HFFc6 (cell line): ENCODE data around the gene VWA7. TPM values are rescaled to one million over a fixed set of nuclear protein-coding genes. Genes with fewer than 3 reads are reported as not detected.
A peak's percentile ranks its signal among the peaks of the same experiment; 100 is the strongest.

ENCODE experiments used
- DNase-seq: peaks from one replicate; pipeline ENCODE4 v3.0.0-alpha.2; 2018
- H3K27ac Mint-ChIP-seq: 2 replicates; pipeline ENCODE4 v1.8.0; 2020; ENCODE audit warnings: mild to moderate bottlenecking, mixed read lengths
- H3K27me3 Mint-ChIP-seq: 2 replicates; pipeline ENCODE4 v1.8.0; 2021; ENCODE audit warnings: mild to moderate bottlenecking, moderate library complexity, mixed read lengths; ENCODE audit not compliant: insufficient read depth
- H3K36me3 Mint-ChIP-seq: 2 replicates; pipeline ENCODE4 v1.8.0; 2021; ENCODE audit warnings: low read depth, mixed read lengths
- H3K4me1 Mint-ChIP-seq: 2 replicates; pipeline ENCODE4 v1.8.0; 2020; ENCODE audit warnings: low read depth, mixed read lengths
- H3K4me3 Mint-ChIP-seq: 2 replicates; pipeline ENCODE4 v1.8.0; 2020; ENCODE audit warnings: mild to moderate bottlenecking, moderate library complexity, mixed read lengths
- H3K9me3 Mint-ChIP-seq: 2 replicates; pipeline ENCODE4 v1.8.0; 2020; ENCODE audit warnings: mild to moderate bottlenecking, mixed read lengths
- CTCF ChIP-seq: fragments of 200-600 bp; sonication (generic); IDR thresholded peaks from 2 replicates; pipeline ENCODE4 v1.5.0; 2021; ENCODE audit warnings: antibody characterized with exemption, mild to moderate bottlenecking
- total RNA-seq, 6 experiments: library from RNA; stranded (reverse); fragmentation: NEBNext Ultra II Directional; extraction: Animal tissue kit (Norgen Biotek cat#: 25700); gene quantifications; 2 replicates in 1 of 6; 3 replicates in 5 of 6; pipeline ENCODE4 v1.2.3, GENCODE V29; 2021

The VWA7 gene
- total RNA-seq, 6 experiments from 2014 or later: 0.24 to 0.83 (median 0.64) TPM

- TF ChIP-seq CTCF: no peak
- Mint-ChIP-seq H3K36me3 (peaks cover 1% of the 10 kb centered on the region), H3K4me1 (no peaks in the 10 kb centered on the region), H3K27ac (no peak within 1 kb of the TSS), H3K27me3 (peaks cover 10% of the 10 kb centered on the region), H3K9me3 (no peaks in the 10 kb centered on the region), H3K4me3 (no peak within 1 kb of the TSS)
- no peak for DNase-seq
Measured at GRCh38 chr6:31721351-31722020, 55.6 kb downstream of the VWA7 start, which contains the start of gene LY6G6C. Gene LY6G6C (minus strand): TSS chr6:31721746. CDS start chr6:31721679, 67 bp downstream.

- H3K4me1 Mint-ChIP-seq: no peaks in the 10 kb centered on the region
- no peak overlapping the region for H3K4me3 Mint-ChIP-seq
- no peak overlapping the region for H3K27ac Mint-ChIP-seq
- no peak for TF ChIP-seq CTCF
- no peaks in the 10 kb centered on the region for H3K9me3 Mint-ChIP-seq
- DNase-seq: no peak
- H3K27me3 Mint-ChIP-seq: peaks cover 9% of the 10 kb centered on the region
- H3K36me3 Mint-ChIP-seq: no peaks in the 10 kb centered on the region
Measured at GRCh38 chr6:31720196-31720770, 56.8 kb downstream of the VWA7 start.

GRCh38 chr6:31719001-31719400, 58.1 kb downstream of the VWA7 start:
- Mint-ChIP-seq H3K9me3 (no peaks in the 10 kb centered on the region), H3K27ac (no peak overlapping the region; the same call in 1 of the 2 replicates)

GRCh38 chr6:31718265-31718664, 58.9 kb downstream of the VWA7 start:
- Mint-ChIP-seq H3K4me3 (no peak overlapping the region), H3K9me3 (no peaks in the 10 kb centered on the region), H3K4me1 (no peaks in the 10 kb centered on the region), H3K27ac (no peak overlapping the region), H3K36me3 (no peaks in the 10 kb centered on the region), H3K27me3 (peaks cover 11% of the 10 kb centered on the region)
- TF ChIP-seq CTCF: no peak
- no peak for DNase-seq

More at GRCh38 chr6:31719001-31719400, 58.1 kb downstream of the VWA7 start:
- no peak overlapping the region for H3K4me3 Mint-ChIP-seq
- H3K4me1 Mint-ChIP-seq: no peaks in the 10 kb centered on the region
- H3K27me3 Mint-ChIP-seq: peaks cover 13% of the 10 kb centered on the region
- no peak for DNase-seq
- TF ChIP-seq CTCF: no peak
- no peaks in the 10 kb centered on the region for H3K36me3 Mint-ChIP-seq

- DNase-seq: no peak
- Mint-ChIP-seq H3K9me3 (no peaks in the 10 kb centered on the region), H3K4me3 (no peak overlapping the region), H3K27me3 (peaks cover 13% of the 10 kb centered on the region), H3K36me3 (no peaks in the 10 kb centered on the region), H3K27ac (no peak overlapping the region), H3K4me1 (no peaks in the 10 kb centered on the region)
- peak; percentile 7; the same call in 1 of the 2 replicates for TF ChIP-seq CTCF
Measured at GRCh38 chr6:31717499-31718222, 59.5 kb downstream of the VWA7 start.

Other genes with a start within 250 kb of the VWA7 start
- gene MCCD1, start 248.4 kb downstream of the VWA7 start, total RNA-seq: not detected
- gene DDX39B, start 235.3 kb downstream of the VWA7 start, total RNA-seq: 100 to 1,000 TPM; 312 to 380 (median 358) TPM
- 1 to 10 TPM; 2.9 to 4.1 (median 3.2) TPM for gene ATP6V1G2, start 230.7 kb downstream of the VWA7 start, total RNA-seq
- 10 to 100 TPM; 11.8 to 15.9 (median 13.6) TPM for gene NFKBIL1, start 229.7 kb downstream of the VWA7 start, total RNA-seq
- gene LTA, start 205.0 kb downstream of the VWA7 start, total RNA-seq: not detected
- gene TNF, start 201.8 kb downstream of the VWA7 start, total RNA-seq: under 1 TPM; 0.12 to 0.41 (median 0.23) TPM
- gene LTB, start 194.9 kb downstream of the VWA7 start, total RNA-seq: under 1 TPM in 1 of 6 experiments, not detected in 5; 0.38 TPM
- gene LST1, start 191.1 kb downstream of the VWA7 start, total RNA-seq: not detected
- not detected for gene NCR3, start 184.3 kb downstream of the VWA7 start, total RNA-seq
- not detected for gene AIF1, start 162.1 kb downstream of the VWA7 start, total RNA-seq
- 100 to 1,000 TPM; 216 to 259 (median 231) TPM for gene PRRC2A, start 156.6 kb downstream of the VWA7 start, total RNA-seq
- 100 to 1,000 TPM; 247 to 273 (median 262) TPM for gene BAG6, start 124.7 kb downstream of the VWA7 start, total RNA-seq
- 1 to 10 TPM; 2.4 to 4.3 (median 2.8) TPM for gene APOM, start 121.4 kb downstream of the VWA7 start, total RNA-seq
- 10 to 100 TPM; 13.4 to 16.2 (median 14.9) TPM for gene C6orf47, start 116.5 kb downstream of the VWA7 start, total RNA-seq
- gene GPANK1, start 112.3 kb downstream of the VWA7 start, total RNA-seq: 10 to 100 TPM; 11.6 to 14.9 (median 13.0) TPM
- gene CSNK2B, start 111.2 kb downstream of the VWA7 start, total RNA-seq: 100 to 1,000 TPM; 200 to 255 (median 225) TPM
- 1 to 10 TPM; 4.6 to 6.0 (median 5.3) TPM for gene LY6G5B, start 107.4 kb downstream of the VWA7 start, total RNA-seq
- 1 to 10 TPM; 2.2 to 2.9 (median 2.8) TPM for gene LY6G5C, start 96.3 kb downstream of the VWA7 start, total RNA-seq
- 10 to 100 TPM; 27.4 to 39.6 (median 32.0) TPM for gene ABHD16A, start 74.0 kb downstream of the VWA7 start, total RNA-seq
- gene LY6G6F, start 70.5 kb downstream of the VWA7 start, total RNA-seq: not detected
- gene LY6G6D, start 62.0 kb downstream of the VWA7 start, total RNA-seq: not detected
- gene LY6G6C, start 55.6 kb downstream of the VWA7 start, total RNA-seq: not detected
- not detected for gene MPIG6B, start 54.0 kb downstream of the VWA7 start, total RNA-seq
- 10 to 100 TPM; 44.0 to 47.8 (median 46.0) TPM for gene DDAH2, start 48.0 kb downstream of the VWA7 start, total RNA-seq
- 100 to 1,000 TPM; 638 to 833 (median 745) TPM for gene CLIC1, start 40.8 kb downstream of the VWA7 start, total RNA-seq
- gene MSH5, start 37.3 kb downstream of the VWA7 start, total RNA-seq: 10 to 100 TPM in 4 of 6 experiments, 1 to 10 TPM in 2; 7.4 to 14.8 (median 12.6) TPM
- 1 to 10 TPM in 5 of 6 experiments, under 1 TPM in 1; 0.91 to 2.4 (median 1.3) TPM for gene SAPCD1, start 14.7 kb downstream of the VWA7 start, total RNA-seq
- gene VARS1, start 18.4 kb upstream of the VWA7 start, total RNA-seq: 100 to 1,000 TPM; 117 to 144 (median 127) TPM
- 10 to 100 TPM; 31.8 to 48.5 (median 43.4) TPM for gene LSM2, start 29.6 kb upstream of the VWA7 start, total RNA-seq
- gene HSPA1L, start 38.0 kb upstream of the VWA7 start, total RNA-seq: 1 to 10 TPM; 1.2 to 1.9 (median 1.6) TPM
- 100 to 1,000 TPM in 1 of 6 experiments, 10 to 100 TPM in 5; 78.5 to 102 (median 84.7) TPM for gene HSPA1A, start 38.2 kb upstream of the VWA7 start, total RNA-seq
- 100 to 1,000 TPM in 2 of 6 experiments, 10 to 100 TPM in 4; 95.5 to 116 (median 98.9) TPM for gene HSPA1B, start 50.4 kb upstream of the VWA7 start, total RNA-seq
- gene NEU1, start 85.5 kb upstream of the VWA7 start, total RNA-seq: 10 to 100 TPM; 35.8 to 48.6 (median 40.9) TPM
- gene SLC44A4, start 101.7 kb upstream of the VWA7 start, total RNA-seq: under 1 TPM in 1 of 6 experiments, not detected in 5; 0.10 TPM
- gene EHMT2, start 120.4 kb upstream of the VWA7 start, total RNA-seq: 10 to 100 TPM; 43.4 to 47.4 (median 45.9) TPM
- gene ZBTB12, start 124.8 kb upstream of the VWA7 start, total RNA-seq: 1 to 10 TPM; 7.3 to 9.0 (median 8.3) TPM
- under 1 TPM in 4 of 6 experiments, not detected in 2; 0.24 to 0.43 (median 0.43) TPM for gene C2, start 150.4 kb upstream of the VWA7 start, total RNA-seq
- gene CFB, start 168.8 kb upstream of the VWA7 start, total RNA-seq: 1 to 10 TPM in 2 of 6 experiments, under 1 TPM in 3, not detected in 1; 0.33 to 1.3 (median 0.81) TPM
- gene NELFE, start 181.6 kb upstream of the VWA7 start, total RNA-seq: 10 to 100 TPM; 63.4 to 87.0 (median 78.7) TPM
- gene SKIC2, start 181.8 kb upstream of the VWA7 start, total RNA-seq: 10 to 100 TPM; 74.0 to 83.3 (median 77.8) TPM
- 10 to 100 TPM; 14.1 to 20.5 (median 16.5) TPM for gene DXO, start 194.8 kb upstream of the VWA7 start, total RNA-seq
- gene C4A, start 204.7 kb upstream of the VWA7 start, total RNA-seq: 1 to 10 TPM; 1.2 to 3.2 (median 2.0) TPM
- 1 to 10 TPM; 1.5 to 2.5 (median 2.0) TPM for gene C4B, start 237.5 kb upstream of the VWA7 start, total RNA-seq